Cardiac fibroblast (primary cell): ENCODE data around the gene SDK2.

ENCODE experiments used
- DNase-seq, 2 donors: peaks; one replicate each; pipeline versions ENCODE4 v3.0.0 to v3.0.0-alpha.2; 2010; ENCODE audit warnings: low read depth in 2 of 2
- H3K4me3 ChIP-seq, 2 donors: replicated peaks in 1 of 2; 1 replicate in 1 of 2; 2 replicates in 1 of 2; pipeline ENCODE4 v1.5.1; 2011; ENCODE audit warnings: low read depth in 2 of 2, low read length in 2 of 2, mild to moderate bottlenecking in 2 of 2, moderate library complexity in 1 of 2
- TF ChIP-seq, protein P1 (sequence below): IDR thresholded peaks from one replicate; pipeline ENCODE4 v1.5.1; 2011; ENCODE audit warnings: low read depth, mild to moderate bottlenecking, low read length, inconsistent platforms

The SDK2 gene

DNA sequence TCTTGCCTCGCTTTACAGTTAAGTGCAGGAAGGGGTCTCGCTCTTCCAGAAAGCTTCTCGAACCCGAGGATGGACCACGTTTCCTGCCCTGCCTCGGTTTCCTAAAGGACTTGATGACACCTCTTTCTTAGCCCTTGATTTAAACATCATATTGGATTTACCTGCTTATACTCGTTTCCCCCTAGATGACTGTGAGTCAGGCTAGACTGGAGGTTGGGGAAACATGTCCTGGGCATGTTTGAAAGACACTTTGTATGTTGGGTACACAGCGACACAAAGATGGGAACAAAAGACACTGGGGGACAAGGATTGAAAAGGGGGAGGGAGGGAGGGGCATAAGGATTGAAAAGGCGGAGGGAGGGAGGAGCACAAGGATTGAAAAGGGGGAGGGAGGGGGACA, 30.0 kb downstream of the SDK2 start:
- DNase-seq: no peak
- no peak overlapping the region for H3K4me3 ChIP-seq
- TF ChIP-seq, protein P1, sequence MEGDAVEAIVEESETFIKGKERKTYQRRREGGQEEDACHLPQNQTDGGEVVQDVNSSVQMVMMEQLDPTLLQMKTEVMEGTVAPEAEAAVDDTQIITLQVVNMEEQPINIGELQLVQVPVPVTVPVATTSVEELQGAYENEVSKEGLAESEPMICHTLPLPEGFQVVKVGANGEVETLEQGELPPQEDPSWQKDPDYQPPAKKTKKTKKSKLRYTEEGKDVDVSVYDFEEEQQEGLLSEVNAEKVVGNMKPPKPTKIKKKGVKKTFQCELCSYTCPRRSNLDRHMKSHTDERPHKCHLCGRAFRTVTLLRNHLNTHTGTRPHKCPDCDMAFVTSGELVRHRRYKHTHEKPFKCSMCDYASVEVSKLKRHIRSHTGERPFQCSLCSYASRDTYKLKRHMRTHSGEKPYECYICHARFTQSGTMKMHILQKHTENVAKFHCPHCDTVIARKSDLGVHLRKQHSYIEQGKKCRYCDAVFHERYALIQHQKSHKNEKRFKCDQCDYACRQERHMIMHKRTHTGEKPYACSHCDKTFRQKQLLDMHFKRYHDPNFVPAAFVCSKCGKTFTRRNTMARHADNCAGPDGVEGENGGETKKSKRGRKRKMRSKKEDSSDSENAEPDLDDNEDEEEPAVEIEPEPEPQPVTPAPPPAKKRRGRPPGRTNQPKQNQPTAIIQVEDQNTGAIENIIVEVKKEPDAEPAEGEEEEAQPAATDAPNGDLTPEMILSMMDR: no peak

DNA sequence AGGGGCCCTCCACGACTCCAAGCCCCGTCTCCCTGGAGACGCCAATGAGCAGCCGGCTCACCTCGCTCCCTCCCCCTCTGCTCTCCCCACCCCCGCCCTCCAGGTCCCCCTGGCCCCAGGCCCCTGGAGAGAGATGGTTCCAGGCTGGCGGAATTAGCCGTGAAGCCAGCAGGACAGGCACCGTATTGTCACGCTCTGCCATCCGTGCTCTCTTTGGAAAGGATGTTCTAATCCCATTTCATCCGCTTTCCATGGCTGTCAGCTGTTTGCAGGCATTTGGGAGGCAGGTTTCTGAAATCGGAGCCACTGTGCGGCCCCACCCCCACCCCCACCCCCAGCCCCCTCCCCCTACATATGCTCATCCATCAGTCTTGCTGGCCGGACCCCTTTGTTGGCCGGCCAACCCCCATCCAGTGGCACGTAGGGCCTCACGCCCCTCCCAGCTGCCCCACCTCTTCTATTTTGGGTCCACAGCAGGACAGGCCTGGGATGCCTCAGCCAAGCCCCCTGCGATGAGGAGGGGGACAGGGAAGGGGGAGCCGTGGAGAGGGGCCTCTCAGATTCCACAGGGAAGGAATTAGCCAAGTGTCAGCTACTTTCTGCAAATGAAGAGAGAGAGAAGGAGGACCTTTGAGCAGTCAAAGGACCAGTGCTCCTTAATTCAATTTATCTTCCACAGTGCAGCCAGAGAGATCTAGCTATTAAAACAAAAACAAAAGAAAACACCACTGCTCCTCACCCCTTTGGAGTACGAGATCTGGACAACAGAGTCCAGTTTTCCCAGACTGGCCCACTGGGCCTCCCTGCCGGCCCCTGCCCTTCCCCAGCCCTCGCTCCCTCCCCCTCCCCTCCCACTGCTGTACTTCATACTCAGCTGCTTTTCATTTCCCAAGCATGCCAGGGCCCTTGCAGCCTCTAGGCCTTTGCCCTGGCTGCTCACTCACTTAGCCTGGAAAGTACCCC, 30.7 kb downstream of the SDK2 start:
- no peak overlapping the region for H3K4me3 ChIP-seq
- no peak for DNase-seq
- TF ChIP-seq, protein P1: no peak

DNA sequence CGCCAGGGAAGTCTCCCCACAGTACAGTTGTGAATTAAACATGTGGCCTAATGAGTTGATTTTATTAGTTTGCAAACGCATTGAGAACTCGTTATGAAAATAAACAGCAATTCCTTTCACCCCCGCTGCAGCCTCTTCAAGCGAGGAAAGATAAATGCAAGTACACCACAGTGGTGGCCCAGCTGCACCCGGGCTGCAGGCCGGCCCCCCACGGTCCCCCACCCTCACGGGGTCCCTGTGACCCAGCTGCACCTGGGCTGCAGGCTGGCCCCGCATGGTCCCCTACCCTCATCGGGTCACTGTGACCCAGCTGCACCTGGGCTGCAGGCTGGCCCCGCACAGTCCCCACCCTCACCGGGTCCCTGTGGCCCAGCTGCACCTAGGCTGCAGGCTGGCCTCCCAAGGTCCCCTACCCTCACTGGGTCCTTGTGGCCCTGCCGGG, 32.2 kb downstream of the SDK2 start:
- H3K4me3 ChIP-seq: no peak overlapping the region
- no peak for DNase-seq
- TF ChIP-seq, protein P1: no peak

DNA sequence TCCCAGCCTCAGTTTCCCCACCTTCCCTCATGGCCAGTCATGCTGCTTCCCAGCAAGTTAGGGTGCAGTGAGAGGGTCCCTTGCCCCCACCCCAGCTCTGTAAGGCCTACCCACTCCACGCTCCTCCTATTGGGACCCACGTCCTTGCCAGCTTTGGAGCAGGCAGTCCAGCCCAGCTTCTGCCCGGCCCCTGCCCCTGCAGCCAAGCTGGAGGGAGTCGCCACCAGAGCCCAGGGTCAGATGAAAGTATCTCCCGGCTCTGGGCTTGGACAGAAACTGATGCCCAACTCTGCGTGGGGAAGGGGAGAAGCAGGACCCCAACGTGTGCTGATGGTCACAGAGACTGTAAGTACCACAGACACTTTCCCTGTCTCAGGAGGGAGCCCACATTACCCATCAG, 32.6 kb downstream of the SDK2 start:
- DNase-seq: no peak
- TF ChIP-seq, protein P1: no peak
- no peak overlapping the region for H3K4me3 ChIP-seq

DNA sequence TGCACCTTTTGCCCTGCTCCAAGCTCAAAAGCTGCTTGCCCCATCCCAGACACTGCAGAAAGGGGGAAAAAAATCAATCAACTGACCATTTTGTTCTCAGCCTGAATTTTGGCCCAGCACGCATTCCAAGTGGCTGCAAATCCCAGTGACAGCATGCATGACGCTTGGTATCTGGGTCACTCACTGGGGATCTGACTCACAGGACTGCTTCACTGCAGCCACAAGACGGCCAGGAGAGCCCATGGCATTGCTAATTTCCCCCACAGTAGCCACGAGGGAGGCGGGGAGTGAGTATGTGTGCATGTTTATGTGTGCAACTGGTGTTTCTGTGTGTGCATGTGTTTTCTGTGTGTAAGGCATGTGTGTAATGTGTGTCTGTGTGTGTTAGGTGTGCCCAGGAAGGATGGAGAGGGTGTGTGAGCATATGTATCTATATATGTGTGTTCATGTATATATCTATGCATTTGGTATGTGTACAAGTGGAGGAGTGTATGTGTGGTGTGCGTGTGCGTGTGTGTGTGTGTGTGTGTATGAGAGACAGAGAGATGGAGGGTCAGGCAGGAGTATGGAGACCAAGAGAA, 33.8 kb downstream of the SDK2 start:
- DNase-seq: no peak
- H3K4me3 ChIP-seq: no peak overlapping the region
- TF ChIP-seq, protein P1: no peak

DNA sequence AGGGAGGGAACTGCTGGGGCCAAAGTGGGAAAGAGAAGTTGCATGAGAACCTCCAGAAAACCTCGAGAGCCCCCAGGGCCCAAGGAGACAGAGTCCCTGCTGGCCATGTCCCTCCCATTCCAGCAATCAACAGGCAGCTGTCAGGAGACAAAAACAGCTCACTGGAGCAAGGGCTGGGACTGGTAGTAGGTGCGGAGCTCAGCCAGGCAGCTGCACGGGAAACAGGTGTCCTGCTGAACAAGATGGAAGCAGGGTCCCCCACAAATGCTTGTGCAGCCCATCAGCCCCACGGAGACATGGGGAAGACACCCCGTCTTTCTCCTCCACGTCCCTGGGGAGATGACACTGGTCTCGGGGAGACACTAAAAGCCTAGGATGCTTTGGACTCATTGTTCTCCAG, 34.5 kb downstream of the SDK2 start:
- TF ChIP-seq, protein P1: no peak
- no peak overlapping the region for H3K4me3 ChIP-seq
- DNase-seq: no peak
